Ectodermal cell (in vitro differentiated cells): ENCODE results near the gene FNTB.

Experiments used
- H3K27ac ChIP-seq: 2 replicates; pipeline ENCODE4 v1.7.0; 2013; ENCODE audit warnings: mild to moderate bottlenecking, low read depth, low read length; ENCODE audit not compliant: insufficient read depth, poor library complexity, severe bottlenecking
- H3K27me3 ChIP-seq: 2 replicates; pipeline ENCODE4 v1.7.0; 2013; ENCODE audit warnings: mild to moderate bottlenecking, low read length; ENCODE audit not compliant: insufficient read depth, control insufficient read depth, poor library complexity, severe bottlenecking
- H3K36me3 ChIP-seq: one replicate; pipeline ENCODE4 v1.7.0; 2013; ENCODE audit warnings: low read length; ENCODE audit not compliant: control insufficient read depth, insufficient read depth
- H3K4me1 ChIP-seq: one replicate; pipeline ENCODE4 v1.7.0; 2013; ENCODE audit warnings: low read length; ENCODE audit not compliant: control insufficient read depth, insufficient read depth
- H3K4me3 ChIP-seq: 2 replicates; pipeline ENCODE4 v1.7.0; 2013; ENCODE audit warnings: low read depth, low read length, control low read depth; ENCODE audit not compliant: insufficient read depth
- H3K9me3 ChIP-seq: 2 replicates; pipeline ENCODE4 v1.7.0; 2013; ENCODE audit warnings: mild to moderate bottlenecking, low read length, moderate library complexity; ENCODE audit not compliant: control insufficient read depth
- WGBS, 2 experiments: methylation state at CpG; one replicate each; pipeline ENCODE4 v1.1.7; 2013; ENCODE audit warnings: missing lambda C conversion rate in 2 of 2; 5-methylcytosine and 5-hydroxymethylcytosine counted together

Gene FNTB

DNA sequence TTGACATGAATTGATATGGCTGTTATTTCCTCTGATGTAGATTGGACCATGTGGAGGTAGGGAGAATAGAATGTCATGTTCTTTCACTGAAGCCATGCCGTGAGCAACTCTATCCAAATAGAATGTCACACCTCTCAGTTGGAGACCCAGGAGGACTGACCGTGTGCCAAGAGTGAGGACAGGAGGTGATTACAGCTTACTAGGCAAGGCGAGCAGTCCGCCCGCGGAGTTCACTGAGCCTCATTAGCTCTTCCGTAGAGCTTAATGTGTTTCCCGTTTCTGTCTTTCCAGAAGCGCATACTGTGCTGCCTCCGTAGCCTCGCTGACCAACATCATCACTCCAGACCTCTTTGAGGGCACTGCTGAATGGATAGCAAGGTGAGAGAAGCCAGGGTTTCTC is 45.6 kb downstream of the FNTB start:
- no peaks in the 10 kb centered on the region for H3K9me3 ChIP-seq
- H3K4me1 ChIP-seq = no peaks in the 10 kb centered on the region
- H3K27ac ChIP-seq = no peak overlapping the region
- no peak overlapping the region for H3K4me3 ChIP-seq
- peaks cover 13% of the 10 kb centered on the region for H3K36me3 ChIP-seq
- H3K27me3 ChIP-seq = no peaks in the 10 kb centered on the region
- WGBS, 2 experiments = 97% methylated on average over 11 of the region's 11 CpGs

DNA sequence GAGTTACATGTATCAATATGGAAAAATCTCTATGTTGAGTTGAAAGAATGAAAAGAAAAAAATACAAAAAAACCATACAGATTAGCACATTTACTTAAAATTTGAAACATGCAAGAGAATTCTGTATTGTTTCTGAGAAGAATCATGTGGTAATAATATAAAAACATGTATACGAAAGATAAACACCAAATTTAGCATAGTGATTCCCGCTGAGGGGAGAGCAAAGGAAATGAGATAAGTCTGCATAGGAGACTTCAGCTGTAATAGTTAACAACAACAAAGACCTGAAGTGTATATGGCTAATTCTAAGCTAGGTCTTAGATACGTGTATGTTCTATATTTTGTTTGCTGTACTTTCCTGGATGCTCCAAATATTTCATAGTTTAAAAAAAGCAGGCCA is 46.5 kb downstream of the FNTB start:
- no peaks in the 10 kb centered on the region for H3K27me3 ChIP-seq
- 96 to 98% methylated on average over 3 of the region's 3 CpGs for WGBS, 2 experiments
- H3K27ac ChIP-seq = no peak overlapping the region
- H3K36me3 ChIP-seq = peaks cover 13% of the 10 kb centered on the region
- H3K4me1 ChIP-seq = no peaks in the 10 kb centered on the region
- H3K4me3 ChIP-seq = no peak overlapping the region
- H3K9me3 ChIP-seq = no peaks in the 10 kb centered on the region

DNA sequence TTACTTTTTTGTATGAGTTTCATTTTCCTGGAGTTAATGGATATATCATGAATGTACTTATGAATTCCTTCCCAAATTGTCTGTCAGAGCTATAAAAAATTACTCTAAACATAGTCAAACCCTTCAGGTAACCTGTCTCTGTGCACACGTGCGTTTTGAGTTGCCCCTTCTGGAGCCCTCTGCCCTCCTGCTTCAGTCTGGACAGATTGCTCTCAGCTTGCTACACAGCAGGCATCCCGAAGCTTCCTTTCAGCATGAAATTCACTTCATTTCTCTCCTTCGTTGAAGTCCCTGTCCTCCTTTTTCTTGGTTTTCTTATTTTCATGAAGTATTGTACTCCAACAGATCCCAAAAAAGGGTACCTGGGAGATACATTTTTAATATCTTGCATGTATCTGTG is 47.3 kb downstream of the FNTB start:
- Histone ChIP-seq H3K36me3 (peaks cover 11% of the 10 kb centered on the region), H3K4me3 (no peak overlapping the region), H3K9me3 (no peaks in the 10 kb centered on the region), H3K27ac (no peak overlapping the region), H3K4me1 (no peaks in the 10 kb centered on the region), H3K27me3 (no peaks in the 10 kb centered on the region)
- 87 to 92% methylated on average over 4 of the region's 4 CpGs for WGBS, 2 experiments

DNA sequence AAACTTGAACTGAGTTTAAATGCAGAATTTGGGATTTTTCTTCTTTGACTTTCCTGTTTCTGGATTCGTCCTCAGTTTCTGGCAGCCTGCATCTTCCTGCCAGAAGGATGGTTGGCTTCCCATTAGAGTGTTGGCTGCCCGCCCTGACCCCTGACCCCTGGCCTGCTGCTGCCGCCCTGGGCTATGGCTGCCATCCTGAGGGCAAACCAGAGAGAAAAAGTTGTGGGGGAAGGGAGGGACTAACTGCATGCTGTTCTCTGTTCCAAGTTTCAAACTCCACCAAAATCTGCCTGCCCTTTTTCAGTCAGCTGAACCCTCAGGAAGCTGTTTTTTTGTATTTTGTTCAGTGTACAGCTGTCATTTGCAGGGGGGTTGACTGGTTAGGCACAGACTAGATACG is 48.4 kb downstream of the FNTB start:
- peaks cover 9% of the 10 kb centered on the region for H3K36me3 ChIP-seq
- H3K27ac ChIP-seq = no peak overlapping the region

DNA sequence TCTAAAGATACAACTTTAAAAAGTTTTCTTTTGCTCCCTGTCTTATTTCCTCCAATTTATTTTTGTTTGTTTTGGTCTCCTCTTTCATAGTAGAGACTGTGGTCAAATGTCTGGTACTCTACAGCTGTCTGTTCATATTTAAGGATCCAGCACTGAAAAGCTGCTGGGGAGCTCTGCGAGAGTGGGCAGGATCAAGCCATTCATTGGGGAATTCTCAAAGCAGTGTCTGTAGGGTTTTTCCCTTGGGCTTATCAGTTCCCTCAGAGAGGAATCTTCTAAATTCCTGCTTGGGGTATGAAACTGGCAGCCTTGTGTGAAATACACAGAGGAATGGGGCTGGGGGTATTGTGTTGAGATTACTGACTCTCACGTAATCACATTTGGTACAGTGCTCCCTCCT is 52.3 kb downstream of the FNTB start:
- no peaks in the 10 kb centered on the region for H3K4me1 ChIP-seq
- H3K27ac ChIP-seq = no peak overlapping the region
- H3K27me3 ChIP-seq = no peaks in the 10 kb centered on the region
- H3K9me3 ChIP-seq = no peaks in the 10 kb centered on the region
- 72 to 82% methylated on average over 2 of the region's 2 CpGs for WGBS, 2 experiments
- peaks cover 7% of the 10 kb centered on the region for H3K36me3 ChIP-seq
- H3K4me3 ChIP-seq = no peak overlapping the region

More for the DNA sequence above, 48.4 kb downstream of the FNTB start:
- no peaks in the 10 kb centered on the region for H3K9me3 ChIP-seq
- H3K4me3 ChIP-seq = no peak overlapping the region
- WGBS, 2 experiments = 87 to 91% methylated on average over 4 of the region's 4 CpGs
- no peaks in the 10 kb centered on the region for H3K27me3 ChIP-seq
- H3K4me1 ChIP-seq = no peaks in the 10 kb centered on the region

DNA sequence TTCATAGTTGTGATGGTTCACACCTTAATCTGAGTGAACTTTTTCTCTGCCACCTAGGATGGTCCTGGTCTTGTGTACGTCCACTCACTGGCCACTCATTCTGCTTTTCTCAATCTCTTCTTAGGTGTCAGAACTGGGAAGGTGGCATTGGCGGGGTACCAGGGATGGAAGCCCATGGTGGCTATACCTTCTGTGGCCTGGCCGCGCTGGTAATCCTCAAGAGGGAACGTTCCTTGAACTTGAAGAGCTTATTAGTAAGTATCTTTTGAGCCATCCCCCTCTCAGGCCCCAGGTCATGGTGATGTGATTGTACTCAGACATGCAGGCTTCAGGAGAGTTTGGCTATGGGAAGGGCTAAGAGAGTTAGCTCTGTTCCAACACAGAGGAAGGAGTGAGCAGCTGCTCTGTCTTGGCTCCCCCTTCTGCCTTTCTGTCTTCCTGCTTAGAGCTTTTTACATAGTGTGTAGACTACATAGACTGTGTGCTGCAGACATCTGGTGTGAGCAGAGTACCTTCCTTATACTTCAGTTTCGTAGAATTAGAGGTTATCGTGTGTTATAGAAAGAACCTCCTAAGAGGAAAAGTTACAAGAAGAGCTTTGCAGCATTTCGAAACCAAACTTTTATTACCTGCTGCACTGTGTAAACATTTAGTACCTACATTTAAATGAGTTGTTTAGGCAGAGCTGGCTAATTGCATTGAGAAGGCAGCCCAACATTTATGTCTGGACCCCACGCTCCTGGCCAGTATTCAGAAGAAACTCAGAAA is 54.2 kb downstream of the FNTB start:
- H3K36me3 ChIP-seq = peaks cover 12% of the 10 kb centered on the region
- H3K9me3 ChIP-seq = no peaks in the 10 kb centered on the region
- no peaks in the 10 kb centered on the region for H3K4me1 ChIP-seq
- H3K4me3 ChIP-seq = no peak overlapping the region
- H3K27ac ChIP-seq = no peak overlapping the region
- 96 to 98% methylated on average over 9 of the region's 9 CpGs for WGBS, 2 experiments
- H3K27me3 ChIP-seq = no peaks in the 10 kb centered on the region

DNA sequence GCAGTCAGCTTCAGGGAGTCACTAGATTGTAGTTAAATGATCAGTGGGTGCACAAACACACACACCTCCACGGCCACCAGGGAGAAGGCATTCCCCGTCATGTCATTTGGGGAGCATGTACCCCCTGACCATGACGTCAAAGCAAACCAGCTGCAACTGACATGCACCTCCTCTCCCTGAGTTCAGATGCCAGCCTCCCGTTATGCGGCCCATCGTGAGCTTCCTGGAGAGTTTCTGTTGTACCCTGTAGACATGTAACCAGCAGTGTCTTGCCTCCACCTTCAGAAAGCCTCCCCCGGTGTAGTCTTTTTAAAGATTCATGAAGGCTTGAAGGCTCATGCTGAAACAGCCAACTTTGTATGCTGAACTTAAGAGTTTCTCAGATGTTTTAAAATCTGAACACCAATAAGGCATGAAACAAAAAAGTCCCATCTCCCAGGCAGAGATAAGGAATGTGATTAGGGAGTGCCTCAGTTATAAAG is 54.8 kb downstream of the FNTB start:
- whole genome bisulfite sequencing, 2 experiments = 95 to 96% methylated on average over 7 of the region's 7 CpGs
- Histone ChIP-seq H3K4me3 (no peak overlapping the region), H3K27me3 (no peaks in the 10 kb centered on the region), H3K36me3 (peaks cover 12% of the 10 kb centered on the region), H3K27ac (no peak overlapping the region), H3K4me1 (no peaks in the 10 kb centered on the region), H3K9me3 (no peaks in the 10 kb centered on the region)

DNA sequence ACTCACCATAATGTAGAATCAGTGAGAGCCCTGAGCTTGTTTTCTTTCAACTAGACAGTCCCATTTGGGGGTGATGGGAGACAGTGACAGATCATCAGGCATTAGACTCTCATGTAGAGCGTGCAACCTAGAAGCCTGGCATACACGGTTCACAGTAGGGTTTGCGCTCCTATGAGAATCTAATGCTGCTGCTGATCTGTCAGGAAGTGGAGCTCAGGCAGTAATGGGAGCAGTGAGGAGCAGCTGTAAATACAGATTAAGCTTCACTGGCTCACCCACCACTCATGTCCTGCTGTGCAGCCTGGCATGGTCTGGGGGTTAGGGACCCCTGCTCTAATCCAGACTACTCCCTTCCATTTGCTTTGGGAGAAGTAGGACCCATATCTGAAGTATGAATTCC is 55.6 kb downstream of the FNTB start:
- WGBS, 2 experiments = 95 to 96% methylated on average over 3 of the region's 3 CpGs
- no peaks in the 10 kb centered on the region for H3K4me1 ChIP-seq
- H3K27me3 ChIP-seq = no peaks in the 10 kb centered on the region
- H3K27ac ChIP-seq = no peak overlapping the region
- H3K36me3 ChIP-seq = peaks cover 12% of the 10 kb centered on the region
- H3K4me3 ChIP-seq = no peak overlapping the region
- H3K9me3 ChIP-seq = no peaks in the 10 kb centered on the region

DNA sequence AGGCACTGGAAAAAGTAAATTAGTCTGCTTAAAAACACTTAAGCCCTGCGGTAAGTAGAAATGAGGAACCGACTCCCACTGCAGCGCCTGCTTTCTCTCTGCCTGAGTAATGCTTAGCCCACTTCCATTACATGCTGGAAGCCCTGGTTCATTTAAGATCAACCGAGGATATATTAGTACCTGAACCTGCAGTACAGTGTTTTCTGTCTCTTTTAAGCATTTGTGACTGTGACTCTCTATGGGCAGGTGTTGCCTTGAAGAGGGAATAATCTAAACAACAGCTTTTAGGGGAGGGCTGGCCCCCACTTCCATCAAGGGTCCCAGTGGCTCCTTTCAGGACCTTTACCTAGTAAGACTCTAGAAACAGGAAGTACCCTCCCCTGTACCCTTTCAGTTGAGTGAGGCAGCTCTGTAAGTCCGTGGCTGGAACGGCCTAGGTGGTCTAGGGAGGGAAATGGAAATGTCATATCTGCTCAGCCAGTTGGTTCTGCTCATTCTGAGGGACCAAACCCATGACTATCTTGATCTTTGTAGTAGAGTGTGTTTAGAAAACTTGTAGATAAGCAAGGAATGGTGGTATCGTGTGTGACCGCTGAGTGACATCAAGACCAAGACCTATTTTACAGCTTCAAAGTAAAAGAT is 56.2 kb downstream of the FNTB start:
- no peaks in the 10 kb centered on the region for H3K27me3 ChIP-seq
- H3K4me1 ChIP-seq = no peaks in the 10 kb centered on the region
- H3K4me3 ChIP-seq = no peak overlapping the region
- H3K9me3 ChIP-seq = no peaks in the 10 kb centered on the region
- 81 to 84% methylated on average over 8 of the region's 8 CpGs for WGBS, 2 experiments
- no peak overlapping the region for H3K27ac ChIP-seq
- H3K36me3 ChIP-seq = peaks cover 12% of the 10 kb centered on the region

DNA sequence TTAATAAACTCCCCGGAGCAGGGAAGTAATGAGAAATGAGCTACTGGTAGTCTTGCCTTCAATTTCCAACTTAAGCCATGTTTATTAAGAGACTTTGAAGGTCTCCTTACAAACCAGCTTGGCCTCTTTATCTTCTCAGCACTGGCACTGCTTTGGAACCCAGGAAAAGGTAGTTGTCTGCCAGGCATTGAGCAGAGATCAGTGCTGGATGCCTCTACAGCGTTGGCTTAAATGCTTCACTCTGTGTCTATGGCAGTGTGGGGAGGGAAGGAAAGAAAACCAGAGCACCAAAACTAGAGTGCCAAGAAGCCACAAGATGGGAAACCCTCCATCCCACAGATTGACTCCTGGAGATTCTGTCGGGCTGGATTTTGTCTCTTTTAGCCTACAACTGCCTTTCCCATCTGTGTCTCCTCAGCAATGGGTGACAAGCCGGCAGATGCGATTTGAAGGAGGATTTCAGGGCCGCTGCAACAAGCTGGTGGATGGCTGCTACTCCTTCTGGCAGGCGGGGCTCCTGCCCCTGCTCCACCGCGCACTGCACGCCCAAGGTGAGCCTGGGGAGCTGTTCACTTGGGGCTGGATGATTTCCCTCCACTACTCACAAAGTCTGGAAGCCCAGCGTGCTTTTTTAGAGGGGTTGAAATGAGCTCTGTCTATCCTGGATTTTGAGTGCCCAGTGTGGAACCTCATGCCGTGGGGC is 57.3 kb downstream of the FNTB start:
- WGBS, 2 experiments = 95 to 97% methylated on average over 11 to 12 of the region's 12 CpGs
- Histone ChIP-seq H3K27ac (no peak overlapping the region), H3K4me3 (no peak overlapping the region), H3K9me3 (no peaks in the 10 kb centered on the region), H3K36me3 (peaks cover 12% of the 10 kb centered on the region), H3K27me3 (no peaks in the 10 kb centered on the region), H3K4me1 (no peaks in the 10 kb centered on the region)
